GM23338 (cell line): ENCODE results near the gene GPR4.
"Not testable (repeated sequence)": the region's sequence is repeated elsewhere in the genome, so short reads cannot be mapped to it uniquely, and the experiment has no call there.

ENCODE experiments used
- CREB1 ChIP-seq: fragments of 250-450 bp; sonication (Bioruptor Pico); IDR thresholded peaks from 2 replicates; pipeline ENCODE4 v1.5.0; 2020; ENCODE audit warnings: low read depth, mild to moderate bottlenecking, moderate library complexity
- CTCF ChIP-seq, 2 experiments: fragments of 200-600 bp in 1 of 2; sonication (generic) in 1 of 2; conservative IDR thresholded peaks; 2 replicates each; pipeline versions ENCODE4 v1.5.1 to v1.6.1; 2016 to 2017; ENCODE audit warnings: antibody characterized with exemption in 2 of 2, low read depth in 2 of 2, mild to moderate bottlenecking in 2 of 2, moderate library complexity in 1 of 2
- EZH2 ChIP-seq: fragments of 200-600 bp; sonication (generic); IDR thresholded peaks from one replicate; pipeline ENCODE4 v1.8.0; 2017; ENCODE audit warnings: antibody characterized with exemption, mild to moderate bottlenecking, low read depth; ENCODE audit not compliant: unreplicated experiment
- EZH2phosphoT487 ChIP-seq: fragments of 200-600 bp; sonication (generic); IDR thresholded peaks from one replicate; pipeline ENCODE4 v1.8.1; 2018; ENCODE audit warnings: antibody characterized with exemption; ENCODE audit not compliant: unreplicated experiment
- JUNB ChIP-seq: IDR thresholded peaks from one replicate; pipeline ENCODE4 v1.6.1; 2016; ENCODE audit warnings: antibody characterized with exemption; ENCODE audit not compliant: unreplicated experiment
- POLR2AphosphoS5 ChIP-seq: IDR thresholded peaks from 2 replicates; pipeline ENCODE4 v1.6.1; 2016; ENCODE audit warnings: antibody characterized with exemption, low read depth
- ZNF114 ChIP-seq: fragments of 250-450 bp; sonication (Bioruptor Pico); IDR thresholded peaks from 2 replicates; pipeline ENCODE4 v1.5.0; 2020; ENCODE audit warnings: mild to moderate bottlenecking, moderate library complexity
- TF ChIP-seq, protein P1 (sequence below): IDR thresholded peaks from one replicate; pipeline ENCODE4 v1.6.1; 2018; ENCODE audit warnings: antibody characterized with exemption; ENCODE audit not compliant: unreplicated experiment
- TF ChIP-seq, protein P2 (sequence below): IDR thresholded peaks from 2 replicates; pipeline ENCODE4 v1.6.1; 2016; ENCODE audit warnings: antibody characterized with exemption

DNA sequence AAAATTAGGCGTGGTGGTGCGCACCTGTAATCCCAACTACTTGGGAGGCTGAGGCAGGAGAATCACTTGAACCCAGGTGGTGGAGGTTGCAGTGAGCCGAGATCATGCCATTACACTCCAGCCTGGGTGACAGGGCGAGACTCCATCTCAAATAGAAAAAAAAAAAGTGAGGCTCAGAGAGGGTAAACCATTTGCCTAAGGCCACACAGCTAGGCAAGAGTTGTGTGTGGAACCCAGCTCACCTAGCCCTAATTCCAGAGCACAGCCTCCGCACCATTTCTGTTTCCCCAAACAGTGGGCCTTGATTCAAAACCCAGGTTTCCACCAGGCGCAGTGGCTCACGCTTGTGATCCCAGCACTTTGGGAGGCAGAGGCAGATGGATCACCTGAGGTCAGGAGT, 26.2 kb upstream of the GPR4 start:
- not testable (repeated sequence) for TF ChIP-seq CTCF (conservative IDR thresholded peaks at IDR 0.05; ENCODE audit: low read depth in 2 of 2); POLR2AphosphoS5; EZH2; JUNB; EZH2phosphoT487; CREB1 (CRISPR knock-in tag); ZNF114 (CRISPR knock-in tag)
- TF ChIP-seq, protein P1, sequence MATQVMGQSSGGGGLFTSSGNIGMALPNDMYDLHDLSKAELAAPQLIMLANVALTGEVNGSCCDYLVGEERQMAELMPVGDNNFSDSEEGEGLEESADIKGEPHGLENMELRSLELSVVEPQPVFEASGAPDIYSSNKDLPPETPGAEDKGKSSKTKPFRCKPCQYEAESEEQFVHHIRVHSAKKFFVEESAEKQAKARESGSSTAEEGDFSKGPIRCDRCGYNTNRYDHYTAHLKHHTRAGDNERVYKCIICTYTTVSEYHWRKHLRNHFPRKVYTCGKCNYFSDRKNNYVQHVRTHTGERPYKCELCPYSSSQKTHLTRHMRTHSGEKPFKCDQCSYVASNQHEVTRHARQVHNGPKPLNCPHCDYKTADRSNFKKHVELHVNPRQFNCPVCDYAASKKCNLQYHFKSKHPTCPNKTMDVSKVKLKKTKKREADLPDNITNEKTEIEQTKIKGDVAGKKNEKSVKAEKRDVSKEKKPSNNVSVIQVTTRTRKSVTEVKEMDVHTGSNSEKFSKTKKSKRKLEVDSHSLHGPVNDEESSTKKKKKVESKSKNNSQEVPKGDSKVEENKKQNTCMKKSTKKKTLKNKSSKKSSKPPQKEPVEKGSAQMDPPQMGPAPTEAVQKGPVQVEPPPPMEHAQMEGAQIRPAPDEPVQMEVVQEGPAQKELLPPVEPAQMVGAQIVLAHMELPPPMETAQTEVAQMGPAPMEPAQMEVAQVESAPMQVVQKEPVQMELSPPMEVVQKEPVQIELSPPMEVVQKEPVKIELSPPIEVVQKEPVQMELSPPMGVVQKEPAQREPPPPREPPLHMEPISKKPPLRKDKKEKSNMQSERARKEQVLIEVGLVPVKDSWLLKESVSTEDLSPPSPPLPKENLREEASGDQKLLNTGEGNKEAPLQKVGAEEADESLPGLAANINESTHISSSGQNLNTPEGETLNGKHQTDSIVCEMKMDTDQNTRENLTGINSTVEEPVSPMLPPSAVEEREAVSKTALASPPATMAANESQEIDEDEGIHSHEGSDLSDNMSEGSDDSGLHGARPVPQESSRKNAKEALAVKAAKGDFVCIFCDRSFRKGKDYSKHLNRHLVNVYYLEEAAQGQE, result not testable (repeated sequence)
- TF ChIP-seq, protein P2, sequence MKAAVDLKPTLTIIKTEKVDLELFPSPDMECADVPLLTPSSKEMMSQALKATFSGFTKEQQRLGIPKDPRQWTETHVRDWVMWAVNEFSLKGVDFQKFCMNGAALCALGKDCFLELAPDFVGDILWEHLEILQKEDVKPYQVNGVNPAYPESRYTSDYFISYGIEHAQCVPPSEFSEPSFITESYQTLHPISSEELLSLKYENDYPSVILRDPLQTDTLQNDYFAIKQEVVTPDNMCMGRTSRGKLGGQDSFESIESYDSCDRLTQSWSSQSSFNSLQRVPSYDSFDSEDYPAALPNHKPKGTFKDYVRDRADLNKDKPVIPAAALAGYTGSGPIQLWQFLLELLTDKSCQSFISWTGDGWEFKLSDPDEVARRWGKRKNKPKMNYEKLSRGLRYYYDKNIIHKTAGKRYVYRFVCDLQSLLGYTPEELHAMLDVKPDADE, result not testable (repeated sequence)
